HCT116 (cell line): ENCODE data around the gene OSBPL1A. TPM values are rescaled to one million over a fixed set of nuclear protein-coding genes. Genes with fewer than 3 reads are reported as not detected.
A peak's percentile ranks its signal among the peaks of the same experiment; 100 is the strongest.

Experiments used
- ATAC-seq: fragments of 200-7000 bp; cut with Tn5 transposase; 2 replicates; pipeline ENCODE4 v1.9.1; 2020; ENCODE audit warnings: mild to moderate bottlenecking, moderate library complexity
- BruUV-seq: library from RNA; stranded (reverse); fragments of 400-500 nt; replicated peaks from 2 replicates; lab custom pipeline; 2021; lab: Mats Ljungman, UMichigan
- CTCF ChIA-PET: fragments of 300-600 bp; sonication (Branson Sonifier 250); formaldehyde crosslinking; loops from one replicate; lab custom pipeline; 2021; ENCODE audit warnings: antibody characterized with exemption; lab: Charles Lee
- POLR2A ChIA-PET: fragments of 300-600, 350-600 bp; sonication (Branson Sonifier 250); formaldehyde crosslinking; loops from one replicate; lab custom pipeline; 2021; ENCODE audit warnings: antibody characterized with exemption; lab: Charles Lee
- RAD21 ChIA-PET, 2 experiments: fragments of 300-600 bp; sonication (Branson Sonifier 250); formaldehyde crosslinking; loops; one replicate each; lab custom pipeline; 2023; ENCODE audit warnings: low total read pairs in 2 of 2; ENCODE audit not compliant: uncharacterized antibody in 2 of 2, unreplicated experiment in 2 of 2, low non-redundant PET in 1 of 2; lab: Charles Lee
- DNase-seq: peaks from one replicate; pipeline ENCODE4 v3.0.0-alpha.2; 2010; ENCODE audit warnings: low read depth, low spot score
- H2AFZ ChIP-seq: fragments of 200-600 bp; shearing (Covaris generic), sonication (generic); 2 replicates; pipeline ENCODE4 v1.6.1; 2017; ENCODE audit warnings: low read depth, mixed run types, mixed read lengths, antibody characterized with exemption, low read length; ENCODE audit not compliant: poor library complexity, severe bottlenecking
- H3K27ac ChIP-seq: 2 replicates; pipeline ENCODE4 v1.5.1; 2012; ENCODE audit warnings: low read depth, low read length
- H3K27me3 ChIP-seq: fragments of 200-600 bp; sonication (generic); 2 replicates; pipeline ENCODE4 v1.6.1; 2016; ENCODE audit warnings: mixed run types, low read length, mixed read lengths; ENCODE audit not compliant: insufficient read depth
- H3K36me3 ChIP-seq, 2 experiments: fragments of 200-500 bp in 1 of 2; fragments of 200-600 bp in 1 of 2; sonication (Bioruptor generic) in 1 of 2; sonication (generic) in 1 of 2; 2 replicates each; pipeline versions ENCODE4 v1.5.1 to v1.6.1; 2014 to 2016; ENCODE audit warnings: low read length in 2 of 2, inconsistent platforms in 1 of 2, mixed read lengths in 1 of 2, mixed run types in 1 of 2; ENCODE audit not compliant: insufficient read depth in 2 of 2, control insufficient read depth in 1 of 2
- H3K4me1 ChIP-seq, 2 experiments: fragments of 200-600 bp in 1 of 2; sonication (generic) in 1 of 2; 2 replicates each; pipeline versions ENCODE4 v1.5.1 to v1.6.1; 2012 to 2017; ENCODE audit warnings: low read length in 2 of 2, inconsistent platforms in 1 of 2, mild to moderate bottlenecking in 1 of 2, mixed read lengths in 1 of 2, mixed run types in 1 of 2, moderate library complexity in 1 of 2; ENCODE audit not compliant: insufficient read depth in 2 of 2, control insufficient read depth in 1 of 2
- H3K4me2 ChIP-seq: fragments of 200-600 bp; sonication (generic); 2 replicates; pipeline ENCODE4 v1.6.1; 2017; ENCODE audit warnings: mixed run types, low read length, mixed read lengths
- H3K4me3 ChIP-seq, 2 experiments: fragments of 200-600 bp in 1 of 2; sonication (generic) in 1 of 2; replicated peaks in 1 of 2; 2 replicates each; pipeline ENCODE4 v1.5.1; 2011 to 2016; ENCODE audit warnings: low read length in 2 of 2, control low read depth in 1 of 2, low read depth in 1 of 2, mild to moderate bottlenecking in 1 of 2, mixed read lengths in 1 of 2, mixed run types in 1 of 2
- H3K79me2 ChIP-seq: fragments of 200-600 bp; sonication (generic); 2 replicates; pipeline ENCODE4 v1.6.1; 2017; ENCODE audit warnings: mild to moderate bottlenecking, mixed run types, low read length, moderate library complexity, mixed read lengths; ENCODE audit not compliant: insufficient read depth
- H3K9ac ChIP-seq: fragments of 200-600 bp; sonication (generic); 2 replicates; pipeline ENCODE4 v1.6.1; 2016; ENCODE audit warnings: low read length, mixed read lengths
- H3K9me2 ChIP-seq: fragments of 200-600 bp; sonication (generic), shearing (Covaris generic); 2 replicates; pipeline ENCODE4 v1.6.1; 2017; ENCODE audit warnings: mixed run types, mild to moderate bottlenecking, moderate library complexity; ENCODE audit not compliant: insufficient read depth
- H3K9me3 ChIP-seq, 2 experiments: fragments of 200-500 bp in 1 of 2; fragments of 200-600 bp in 1 of 2; sonication (Bioruptor generic) in 1 of 2; sonication (generic) in 1 of 2; 2 replicates each; pipeline ENCODE4 v1.6.1; 2014 to 2017; ENCODE audit warnings: low read length in 2 of 2, mixed read lengths in 2 of 2, inconsistent platforms in 1 of 2, low read depth in 1 of 2, mild to moderate bottlenecking in 1 of 2, mixed run types in 1 of 2, moderate library complexity in 1 of 2; ENCODE audit not compliant: control insufficient read depth in 1 of 2, insufficient read depth in 1 of 2
- H4K20me1 ChIP-seq: fragments of 200-600 bp; sonication (generic), shearing (Covaris generic); 2 replicates; pipeline ENCODE4 v1.6.1; 2017; ENCODE audit warnings: mixed run types, mild to moderate bottlenecking, moderate library complexity; ENCODE audit not compliant: insufficient read depth
- EGR1 ChIP-seq: IDR thresholded peaks from 2 replicates; pipeline ENCODE4 v1.6.1; 2012; ENCODE audit warnings: low read depth
- ELF1 ChIP-seq: IDR thresholded peaks from 2 replicates; pipeline ENCODE4 v1.6.1; 2012; ENCODE audit warnings: low read depth, borderline replicate concordance
- EZH2 ChIP-seq: fragments of 200-600 bp; sonication (generic); IDR thresholded peaks from 2 replicates; pipeline ENCODE4 v1.6.1; 2017; ENCODE audit warnings: antibody characterized with exemption, mixed run types
- FOSL1 ChIP-seq: IDR thresholded peaks from 2 replicates; pipeline ENCODE4 v1.6.1; 2012; ENCODE audit warnings: low read depth
- JUND ChIP-seq: IDR thresholded peaks from 2 replicates; pipeline ENCODE4 v1.6.1; 2012
- POLR2A ChIP-seq: IDR thresholded peaks from 2 replicates; pipeline ENCODE4 v1.7.0; 2011; ENCODE audit warnings: borderline replicate concordance; ENCODE audit not compliant: insufficient read depth, insufficient read length; ENCODE audit errors: extremely low read depth
- POLR2AphosphoS5 ChIP-seq: IDR thresholded peaks from 2 replicates; pipeline ENCODE4 v1.6.1; 2011; ENCODE audit warnings: mild to moderate bottlenecking, low read depth, low read length, moderate library complexity
- RAD21 ChIP-seq: IDR thresholded peaks from 2 replicates; pipeline ENCODE4 v1.6.1; 2012; ENCODE audit warnings: low read depth, mild to moderate bottlenecking
- SIN3A ChIP-seq: IDR thresholded peaks from 2 replicates; pipeline ENCODE4 v1.6.1; 2012; ENCODE audit warnings: low read depth
- intact Hi-C: fragments of 100-400 bp; cut with micrococcal nuclease; formaldehyde crosslinking; loops from 2 replicates; pipeline ENCODE4 v1.10.0; 2022
- total RNA-seq: library from RNA; stranded (reverse); gene quantifications from one replicate; pipeline ENCODE4 v1.2.1, GENCODE V29; 2021; ENCODE audit not compliant: unreplicated experiment
- TF ChIP-seq, protein P1 (sequence below), 3 experiments: fragments of 200-600 bp in 1 of 3; sonication (generic) in 1 of 3; IDR thresholded peaks in 2 of 3; conservative IDR thresholded peaks in 1 of 3; 2 replicates each; pipeline ENCODE4 v1.5.1; 2012 to 2017; ENCODE audit warnings: low read depth in 2 of 3, low read length in 2 of 3, antibody characterized with exemption in 1 of 3, borderline replicate concordance in 1 of 3, control low read depth in 1 of 3, mild to moderate bottlenecking in 1 of 3, mixed read lengths in 1 of 3, mixed run types in 1 of 3, moderate library complexity in 1 of 3; ENCODE audit not compliant: insufficient read depth in 1 of 3
- TF ChIP-seq, protein P2 (sequence below): IDR thresholded peaks from 2 replicates; pipeline ENCODE4 v1.6.1; 2011; ENCODE audit warnings: mild to moderate bottlenecking, low read length, moderate library complexity; ENCODE audit not compliant: insufficient replicate concordance; ENCODE audit errors: extremely low read depth
- TF ChIP-seq, protein P3 (sequence below): IDR thresholded peaks from 2 replicates; pipeline ENCODE4 v1.6.1; 2012
- TF ChIP-seq, protein P4 (sequence below): IDR thresholded peaks from 2 replicates; pipeline ENCODE4 v1.6.1; 2012; ENCODE audit warnings: low read depth

The OSBPL1A gene
- total RNA-seq, 1 experiment from 2014 or later, result 18.9 TPM

DNA sequence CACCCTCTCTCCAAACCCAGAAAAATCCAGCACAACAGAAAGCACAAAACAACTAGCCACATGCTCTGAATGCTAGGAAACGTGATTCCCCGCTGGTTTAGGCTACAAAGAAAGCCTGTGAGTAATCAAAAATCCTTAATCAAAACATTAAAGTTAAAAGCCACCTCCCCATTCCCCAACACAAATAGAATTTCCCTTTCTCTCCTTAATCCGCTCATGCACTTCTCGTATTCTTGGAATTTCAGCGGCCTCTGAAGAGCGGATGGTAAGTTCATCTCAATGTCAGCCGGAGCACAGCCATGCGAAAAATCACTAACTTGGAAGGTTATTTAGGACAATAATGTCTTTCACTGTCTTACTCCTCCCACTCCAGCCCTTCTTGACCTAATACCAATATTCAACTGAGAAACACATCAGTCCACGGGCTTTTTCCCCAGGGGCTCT lies 126.7 kb downstream of the OSBPL1A start (continued):
- TF ChIP-seq, protein P1, sequence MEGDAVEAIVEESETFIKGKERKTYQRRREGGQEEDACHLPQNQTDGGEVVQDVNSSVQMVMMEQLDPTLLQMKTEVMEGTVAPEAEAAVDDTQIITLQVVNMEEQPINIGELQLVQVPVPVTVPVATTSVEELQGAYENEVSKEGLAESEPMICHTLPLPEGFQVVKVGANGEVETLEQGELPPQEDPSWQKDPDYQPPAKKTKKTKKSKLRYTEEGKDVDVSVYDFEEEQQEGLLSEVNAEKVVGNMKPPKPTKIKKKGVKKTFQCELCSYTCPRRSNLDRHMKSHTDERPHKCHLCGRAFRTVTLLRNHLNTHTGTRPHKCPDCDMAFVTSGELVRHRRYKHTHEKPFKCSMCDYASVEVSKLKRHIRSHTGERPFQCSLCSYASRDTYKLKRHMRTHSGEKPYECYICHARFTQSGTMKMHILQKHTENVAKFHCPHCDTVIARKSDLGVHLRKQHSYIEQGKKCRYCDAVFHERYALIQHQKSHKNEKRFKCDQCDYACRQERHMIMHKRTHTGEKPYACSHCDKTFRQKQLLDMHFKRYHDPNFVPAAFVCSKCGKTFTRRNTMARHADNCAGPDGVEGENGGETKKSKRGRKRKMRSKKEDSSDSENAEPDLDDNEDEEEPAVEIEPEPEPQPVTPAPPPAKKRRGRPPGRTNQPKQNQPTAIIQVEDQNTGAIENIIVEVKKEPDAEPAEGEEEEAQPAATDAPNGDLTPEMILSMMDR (IDR thresholded peaks at IDR 0.05 in 2 of 3, conservative IDR thresholded peaks at IDR 0.05 in 1 of 3; ENCODE audit: borderline replicate concordance in 1 of 3, insufficient read depth in 1 of 3, low read depth in 2 of 3, low read length in 2 of 3), result no peak
- TF ChIP-seq, protein P2, sequence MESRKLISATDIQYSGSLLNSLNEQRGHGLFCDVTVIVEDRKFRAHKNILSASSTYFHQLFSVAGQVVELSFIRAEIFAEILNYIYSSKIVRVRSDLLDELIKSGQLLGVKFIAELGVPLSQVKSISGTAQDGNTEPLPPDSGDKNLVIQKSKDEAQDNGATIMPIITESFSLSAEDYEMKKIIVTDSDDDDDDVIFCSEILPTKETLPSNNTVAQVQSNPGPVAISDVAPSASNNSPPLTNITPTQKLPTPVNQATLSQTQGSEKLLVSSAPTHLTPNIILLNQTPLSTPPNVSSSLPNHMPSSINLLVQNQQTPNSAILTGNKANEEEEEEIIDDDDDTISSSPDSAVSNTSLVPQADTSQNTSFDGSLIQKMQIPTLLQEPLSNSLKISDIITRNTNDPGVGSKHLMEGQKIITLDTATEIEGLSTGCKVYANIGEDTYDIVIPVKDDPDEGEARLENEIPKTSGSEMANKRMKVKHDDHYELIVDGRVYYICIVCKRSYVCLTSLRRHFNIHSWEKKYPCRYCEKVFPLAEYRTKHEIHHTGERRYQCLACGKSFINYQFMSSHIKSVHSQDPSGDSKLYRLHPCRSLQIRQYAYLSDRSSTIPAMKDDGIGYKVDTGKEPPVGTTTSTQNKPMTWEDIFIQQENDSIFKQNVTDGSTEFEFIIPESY, result no peak
- TF ChIP-seq POLR2A (no peak), FOSL1 (no peak), JUND (no peak), RAD21 (no peak)
- TF ChIP-seq, protein P3, sequence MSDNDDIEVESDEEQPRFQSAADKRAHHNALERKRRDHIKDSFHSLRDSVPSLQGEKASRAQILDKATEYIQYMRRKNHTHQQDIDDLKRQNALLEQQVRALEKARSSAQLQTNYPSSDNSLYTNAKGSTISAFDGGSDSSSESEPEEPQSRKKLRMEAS, result no peak

DNA sequence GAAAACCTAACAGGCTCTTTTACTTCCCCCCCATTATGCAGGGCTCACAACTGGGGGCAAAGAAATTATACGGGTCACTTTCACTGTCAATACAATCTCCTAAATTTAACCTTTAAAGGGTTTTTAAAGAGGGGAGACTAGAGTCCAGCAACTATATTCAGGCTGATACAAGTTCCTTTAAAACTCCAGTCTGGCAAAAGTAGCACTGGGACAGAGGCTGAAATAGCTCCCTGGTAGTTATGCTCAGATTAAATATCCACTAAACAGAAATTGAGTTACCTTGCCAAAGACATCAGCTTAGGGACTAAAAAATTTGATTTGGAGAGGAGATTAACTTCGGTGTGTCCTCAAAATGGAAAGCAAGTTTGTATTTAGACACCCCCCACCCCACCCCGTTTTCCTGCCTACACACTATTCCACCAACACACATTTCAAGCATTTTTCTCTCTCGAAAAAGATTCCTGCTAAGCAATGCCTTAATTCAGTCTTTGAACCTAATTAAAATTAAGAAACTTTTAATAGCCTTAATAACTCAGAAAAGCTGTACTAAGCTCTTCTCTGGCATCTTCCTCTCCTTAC lies 127.2 kb downstream of the OSBPL1A start:
- Histone ChIP-seq H3K27ac (peak overlapping the region; percentile 85; the same call in 1 of the 2 replicates), H2AFZ (no peak overlapping the region), H3K36me3 (no peaks in the 10 kb centered on the region), H3K9me3 (no peaks in the 10 kb centered on the region), H3K4me3 (peak overlapping the region; percentile 71 to 94), H3K79me2 (peaks cover 40% of the 10 kb centered on the region), H3K4me2 (peak overlapping the region; percentile 97), H4K20me1 (no peaks in the 10 kb centered on the region), H3K9ac (peak overlapping the region; percentile 79), H3K9me2 (no peaks in the 10 kb centered on the region), H3K4me1 (peaks cover 29 to 47% of the 10 kb centered on the region in 2 experiments; a peak in 3 of 4 replicates), H3K27me3 (no peaks in the 10 kb centered on the region)
- intact Hi-C loops, result loop anchor here (5.0 kb wide), 2 partner anchors 58 to 93 kb away; no protein-coding TSS in a partner anchor
- TSS peak; percentile 52 for BruUV-seq
- DNase-seq, result no peak
- RAD21 ChIA-PET, result no interaction called here
- no peak for ATAC-seq
- CTCF ChIA-PET, result no interaction called here
- POLR2A ChIA-PET, result interaction anchor here (0.6 kb wide), 1 partner anchor 12 kb away, joined by 3 read pairs; no protein-coding TSS in a partner anchor
- TF ChIP-seq, protein P3, result no peak
- TF ChIP-seq ELF1 (no peak), POLR2A (no peak), POLR2AphosphoS5 (no peak), EZH2 (no peak), SIN3A (no peak), EGR1 (no peak)
- TF ChIP-seq, protein P2, result no peak
- TF ChIP-seq, protein P4, sequence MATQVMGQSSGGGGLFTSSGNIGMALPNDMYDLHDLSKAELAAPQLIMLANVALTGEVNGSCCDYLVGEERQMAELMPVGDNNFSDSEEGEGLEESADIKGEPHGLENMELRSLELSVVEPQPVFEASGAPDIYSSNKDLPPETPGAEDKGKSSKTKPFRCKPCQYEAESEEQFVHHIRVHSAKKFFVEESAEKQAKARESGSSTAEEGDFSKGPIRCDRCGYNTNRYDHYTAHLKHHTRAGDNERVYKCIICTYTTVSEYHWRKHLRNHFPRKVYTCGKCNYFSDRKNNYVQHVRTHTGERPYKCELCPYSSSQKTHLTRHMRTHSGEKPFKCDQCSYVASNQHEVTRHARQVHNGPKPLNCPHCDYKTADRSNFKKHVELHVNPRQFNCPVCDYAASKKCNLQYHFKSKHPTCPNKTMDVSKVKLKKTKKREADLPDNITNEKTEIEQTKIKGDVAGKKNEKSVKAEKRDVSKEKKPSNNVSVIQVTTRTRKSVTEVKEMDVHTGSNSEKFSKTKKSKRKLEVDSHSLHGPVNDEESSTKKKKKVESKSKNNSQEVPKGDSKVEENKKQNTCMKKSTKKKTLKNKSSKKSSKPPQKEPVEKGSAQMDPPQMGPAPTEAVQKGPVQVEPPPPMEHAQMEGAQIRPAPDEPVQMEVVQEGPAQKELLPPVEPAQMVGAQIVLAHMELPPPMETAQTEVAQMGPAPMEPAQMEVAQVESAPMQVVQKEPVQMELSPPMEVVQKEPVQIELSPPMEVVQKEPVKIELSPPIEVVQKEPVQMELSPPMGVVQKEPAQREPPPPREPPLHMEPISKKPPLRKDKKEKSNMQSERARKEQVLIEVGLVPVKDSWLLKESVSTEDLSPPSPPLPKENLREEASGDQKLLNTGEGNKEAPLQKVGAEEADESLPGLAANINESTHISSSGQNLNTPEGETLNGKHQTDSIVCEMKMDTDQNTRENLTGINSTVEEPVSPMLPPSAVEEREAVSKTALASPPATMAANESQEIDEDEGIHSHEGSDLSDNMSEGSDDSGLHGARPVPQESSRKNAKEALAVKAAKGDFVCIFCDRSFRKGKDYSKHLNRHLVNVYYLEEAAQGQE, result no peak
